Measurements from ENCODE around the gene FOXL3. TPM values are rescaled to one million over a fixed set of nuclear protein-coding genes. Genes with fewer than 3 reads are reported as not detected.

The FOXL3 gene
- total and polyA plus RNA-seq, 2 donors (not counting 1 experiment from before 2014, with no cell fraction given): not detected

DNA sequence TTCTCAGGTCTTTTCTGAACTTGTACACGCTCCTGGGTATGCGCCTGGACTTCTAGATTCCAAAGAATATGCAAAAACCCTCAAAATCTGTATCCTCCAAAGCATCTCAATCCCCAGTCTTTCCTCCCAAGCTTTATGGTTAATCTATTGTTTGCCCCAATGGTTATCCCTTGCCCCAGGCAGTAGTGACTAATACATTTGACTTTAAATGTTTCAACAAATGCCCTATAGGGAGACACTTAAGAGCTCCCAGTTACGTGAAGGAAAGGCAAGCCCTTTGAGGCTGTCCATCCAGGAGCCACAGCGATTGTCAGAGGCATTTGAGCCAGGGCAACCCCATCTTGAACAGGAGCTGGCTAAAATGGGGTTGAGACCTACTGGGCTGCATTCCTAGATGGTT lies 12.7 kb upstream of the FOXL3 start:
- no peaks in the 10 kb centered on the region for H3K4me1 Mint-ChIP-seq
- H3K27me3 ChIP-seq (replicated peaks in 1 of 4; ENCODE audit: control extremely low read depth in 1 of 4, control insufficient read depth in 3 of 4, insufficient read depth in 4 of 4, low read length in 3 of 4): peaks cover 0 to 5% (median 0%) of the 10 kb centered on the region in 4 experiments
- intact Hi-C loops (cut with micrococcal nuclease): no loop called here

DNA sequence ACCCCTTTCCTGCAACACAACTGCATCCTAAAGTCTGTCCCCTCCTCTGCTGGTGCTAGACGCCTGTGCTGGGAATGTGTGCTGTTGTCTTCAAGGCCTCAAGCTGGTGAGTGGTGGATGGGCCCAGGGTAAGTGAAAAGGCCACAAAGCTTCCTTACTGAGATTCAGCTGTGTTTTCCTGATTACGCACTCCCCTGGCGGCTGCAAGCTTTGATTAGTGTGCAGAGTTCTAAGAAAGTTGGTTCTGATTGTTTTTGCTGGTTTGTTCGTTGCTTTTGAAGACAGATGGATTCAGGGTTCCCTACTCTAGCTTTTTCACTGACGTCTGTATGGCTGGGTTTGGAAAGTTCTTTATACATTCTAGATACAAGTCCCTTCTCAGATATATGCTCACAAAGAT lies 11.9 kb upstream of the FOXL3 start:
- TF ChIP-seq, protein P1, sequence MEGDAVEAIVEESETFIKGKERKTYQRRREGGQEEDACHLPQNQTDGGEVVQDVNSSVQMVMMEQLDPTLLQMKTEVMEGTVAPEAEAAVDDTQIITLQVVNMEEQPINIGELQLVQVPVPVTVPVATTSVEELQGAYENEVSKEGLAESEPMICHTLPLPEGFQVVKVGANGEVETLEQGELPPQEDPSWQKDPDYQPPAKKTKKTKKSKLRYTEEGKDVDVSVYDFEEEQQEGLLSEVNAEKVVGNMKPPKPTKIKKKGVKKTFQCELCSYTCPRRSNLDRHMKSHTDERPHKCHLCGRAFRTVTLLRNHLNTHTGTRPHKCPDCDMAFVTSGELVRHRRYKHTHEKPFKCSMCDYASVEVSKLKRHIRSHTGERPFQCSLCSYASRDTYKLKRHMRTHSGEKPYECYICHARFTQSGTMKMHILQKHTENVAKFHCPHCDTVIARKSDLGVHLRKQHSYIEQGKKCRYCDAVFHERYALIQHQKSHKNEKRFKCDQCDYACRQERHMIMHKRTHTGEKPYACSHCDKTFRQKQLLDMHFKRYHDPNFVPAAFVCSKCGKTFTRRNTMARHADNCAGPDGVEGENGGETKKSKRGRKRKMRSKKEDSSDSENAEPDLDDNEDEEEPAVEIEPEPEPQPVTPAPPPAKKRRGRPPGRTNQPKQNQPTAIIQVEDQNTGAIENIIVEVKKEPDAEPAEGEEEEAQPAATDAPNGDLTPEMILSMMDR (IDR thresholded peaks at IDR 0.05): no peak
- TF ChIP-seq EZH2 (IDR thresholded peaks at IDR 0.05; ENCODE audit: borderline replicate concordance, insufficient read depth, low read depth, low read length, poor library complexity, severe bottlenecking): no peak
- Mint-ChIP-seq H3K9me3 (ENCODE audit: insufficient read depth) (peaks cover 7% of the 10 kb centered on the region), H3K27me3 (peaks cover 13% of the 10 kb centered on the region), H3K27ac (no peak overlapping the region), H3K4me1 (no peaks in the 10 kb centered on the region), H3K4me3 (no peak overlapping the region)
- intact Hi-C loops (cut with micrococcal nuclease): no loop called here
- WGBS (ENCODE audit: insufficient coverage): 100% methylated on average over 3 of the region's 5 CpGs
- H3K4me3 ChIP-seq (ENCODE audit: control extremely low read depth in 1 of 5, extremely low read depth in 1 of 5, insufficient read depth in 1 of 5, low read depth in 2 of 5, low read length in 4 of 5): no peak overlapping the region
- H4K20me1 ChIP-seq (ENCODE audit: control insufficient read depth, insufficient read depth, low read length, poor library complexity, severe bottlenecking): no peaks in the 10 kb centered on the region
- H3K4me1 ChIP-seq (ENCODE audit: control insufficient read depth in 2 of 2, insufficient read depth in 2 of 2, low read length in 2 of 2): no peaks in the 10 kb centered on the region
- H3K4me2 ChIP-seq (replicated peaks; ENCODE audit: low read depth, low read length, poor library complexity, severe bottlenecking): no peak overlapping the region
- H3K36me3 ChIP-seq (replicated peaks in 1 of 2; ENCODE audit: control extremely low read depth in 1 of 2, control insufficient read depth in 1 of 2, extremely low read depth in 1 of 2, insufficient read depth in 2 of 2, low read length in 1 of 2): no peaks in the 10 kb centered on the region
- ATAC-seq (ENCODE audit: low read depth) (no peak), DNase-seq (no peak)
- ChIA-PET POLR2A (no interaction called here), CTCF (no interaction called here)
- no peak overlapping the region for H3K27ac ChIP-seq (ENCODE audit: low read length in 2 of 2)
- H3K9me3 ChIP-seq (ENCODE audit: control extremely low read depth in 1 of 3, control insufficient read depth in 2 of 3, insufficient read depth in 1 of 3, low read length in 2 of 3): peaks cover 0 to 43% (median 6%) of the 10 kb centered on the region in 3 donors
- H3K79me2 ChIP-seq (ENCODE audit: control insufficient read depth, insufficient read depth, low read length): no peaks in the 10 kb centered on the region
- H3K9ac ChIP-seq (ENCODE audit: low read length): no peak overlapping the region
- H3K27me3 ChIP-seq (replicated peaks in 1 of 4; ENCODE audit: control extremely low read depth in 1 of 4, control insufficient read depth in 3 of 4, insufficient read depth in 4 of 4, low read length in 3 of 4): peaks cover 0 to 5% (median 0%) of the 10 kb centered on the region in 4 experiments
- H2AFZ ChIP-seq (ENCODE audit: insufficient read depth, low read depth, low read length, poor library complexity, severe bottlenecking): no peak overlapping the region

More for the DNA sequence above, 12.7 kb upstream of the FOXL3 start:
- Mint-ChIP-seq H3K27ac (no peak overlapping the region), H3K27me3 (peaks cover 13% of the 10 kb centered on the region), H3K4me3 (no peak overlapping the region), H3K9me3 (ENCODE audit: insufficient read depth) (peaks cover 10% of the 10 kb centered on the region)
- Histone ChIP-seq H2AFZ (ENCODE audit: insufficient read depth, low read depth, low read length, poor library complexity, severe bottlenecking) (no peak overlapping the region), H3K79me2 (ENCODE audit: control insufficient read depth, insufficient read depth, low read length) (no peaks in the 10 kb centered on the region), H3K27ac (ENCODE audit: low read length in 2 of 2) (no peak overlapping the region), H4K20me1 (ENCODE audit: control insufficient read depth, insufficient read depth, low read length, poor library complexity, severe bottlenecking) (no peaks in the 10 kb centered on the region), H3K9ac (ENCODE audit: low read length) (no peak overlapping the region), H3K4me3 (ENCODE audit: control extremely low read depth in 1 of 5, extremely low read depth in 1 of 5, insufficient read depth in 1 of 5, low read depth in 2 of 5, low read length in 4 of 5) (no peak overlapping the region), H3K36me3 (replicated peaks in 1 of 2; ENCODE audit: control extremely low read depth in 1 of 2, control insufficient read depth in 1 of 2, extremely low read depth in 1 of 2, insufficient read depth in 2 of 2, low read length in 1 of 2) (no peaks in the 10 kb centered on the region), H3K4me2 (replicated peaks; ENCODE audit: low read depth, low read length, poor library complexity, severe bottlenecking) (no peak overlapping the region), H3K4me1 (ENCODE audit: control insufficient read depth in 2 of 2, insufficient read depth in 2 of 2, low read length in 2 of 2) (no peaks in the 10 kb centered on the region), H3K9me3 (ENCODE audit: control extremely low read depth in 1 of 3, control insufficient read depth in 2 of 3, insufficient read depth in 1 of 3, low read length in 2 of 3) (peaks cover 0 to 45% (median 7%) of the 10 kb centered on the region in 3 donors)
- DNase-seq (no peak), ATAC-seq (ENCODE audit: low read depth) (no peak)
- no peak for TF ChIP-seq EZH2 (IDR thresholded peaks at IDR 0.05; ENCODE audit: borderline replicate concordance, insufficient read depth, low read depth, low read length, poor library complexity, severe bottlenecking)
- TF ChIP-seq, protein P1 (IDR thresholded peaks at IDR 0.05): no peak
- ChIA-PET CTCF (no interaction called here), POLR2A (no interaction called here)
- WGBS (ENCODE audit: insufficient coverage): 85% methylated on average over 4 of the region's 4 CpGs
